NOMO-1 treated with DMSO at 0.1 percent for 48 hours (cell line): ENCODE measurements around the gene ADISSP.

ENCODE experiments used
- DNase-seq: peaks from one replicate; lab custom pipeline; 2025; ENCODE audit not compliant: unreplicated experiment; lab: John Stamatoyannopoulos, UW

ADISSP gene

DNA sequence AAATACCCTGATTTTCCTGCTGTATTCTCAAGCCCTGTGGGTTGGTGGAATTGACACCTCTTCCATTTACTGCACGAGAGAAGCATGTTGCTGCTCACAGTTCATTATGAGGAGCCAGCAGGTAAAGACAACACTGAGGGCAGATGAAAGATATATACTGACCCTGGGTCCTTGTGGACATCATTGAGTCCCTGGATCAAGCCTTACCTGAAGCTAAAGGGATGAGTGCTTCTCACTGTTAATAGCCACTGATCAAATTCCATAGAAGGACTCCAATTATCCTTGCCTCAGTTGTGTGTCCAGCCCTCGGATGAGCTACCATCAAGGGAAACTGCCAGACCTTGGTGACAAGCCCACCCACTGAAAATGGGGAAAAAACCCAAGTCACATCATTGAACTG lies 47.5 kb downstream of the ADISSP start:
- no peak for DNase-seq

DNA sequence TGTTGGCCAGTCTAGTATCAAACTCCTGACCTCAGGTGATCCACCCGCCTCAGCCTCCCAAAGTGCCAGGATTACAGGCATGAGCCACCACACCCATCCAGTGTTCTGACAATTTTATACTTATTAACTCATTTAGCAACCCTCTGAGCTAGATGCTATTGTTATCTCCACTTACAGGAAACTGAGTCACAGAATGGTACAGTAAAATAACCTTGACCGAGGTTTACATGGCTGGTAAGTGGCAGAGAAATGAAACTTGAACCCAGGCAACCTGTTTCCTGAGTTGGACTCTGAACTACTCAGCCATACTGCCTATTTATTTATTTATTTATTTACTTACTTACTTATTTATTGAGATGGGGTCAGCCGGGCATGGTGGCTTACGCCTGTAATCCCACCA lies 48.5 kb downstream of the ADISSP start:
- DNase-seq: no peak

DNA sequence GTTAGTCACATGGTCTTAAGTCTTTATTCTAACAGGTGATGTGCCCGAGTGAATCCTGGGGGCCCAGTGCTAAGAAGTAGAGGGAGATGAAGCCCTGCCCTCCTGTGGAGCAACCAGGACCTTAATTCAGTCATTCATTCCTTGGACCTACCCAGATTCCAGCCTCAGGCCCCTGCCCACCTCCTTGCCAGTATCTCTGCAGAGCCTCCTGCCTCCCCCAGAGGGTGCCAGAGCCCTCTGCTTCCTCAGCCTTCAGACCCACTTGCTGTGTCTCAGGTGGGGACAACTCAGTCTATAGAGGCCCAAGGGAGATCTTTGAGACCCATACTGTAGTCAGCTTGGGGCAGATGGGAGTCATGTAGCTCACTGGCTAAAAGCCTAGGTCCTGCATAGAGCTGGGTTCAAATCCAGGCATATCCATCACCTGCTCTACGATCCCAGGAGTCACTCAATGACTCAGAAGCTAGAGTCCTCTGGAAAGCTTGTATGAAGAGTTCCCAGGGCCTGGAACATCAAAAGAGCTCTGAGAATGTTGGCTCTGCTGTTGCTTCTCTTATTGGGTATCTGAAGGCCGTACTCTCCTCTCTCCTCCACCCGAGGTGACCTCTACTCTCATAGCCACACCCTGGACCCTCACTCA lies 51.2 kb downstream of the ADISSP start:
- no peak for DNase-seq

DNA sequence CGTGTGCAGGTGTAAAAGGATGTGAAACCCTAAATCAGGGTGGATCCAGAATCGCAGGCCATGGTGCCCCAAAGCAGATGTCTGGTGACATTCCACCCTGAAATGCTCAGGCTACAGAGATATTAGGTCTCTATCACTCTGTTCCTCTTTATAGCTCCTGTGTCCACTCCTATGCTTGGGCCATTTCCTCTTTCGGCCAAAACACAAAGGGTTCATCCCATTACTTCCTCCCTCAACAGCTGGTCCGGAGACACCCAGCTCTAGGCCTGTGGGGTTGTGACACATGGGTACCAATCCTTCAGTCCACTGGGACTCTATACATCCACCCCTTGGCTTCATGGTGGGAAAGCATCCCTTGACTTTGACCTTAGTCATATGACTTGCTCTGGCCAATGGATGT lies 53.5 kb downstream of the ADISSP start:
- peak; percentile 22 for DNase-seq

DNA sequence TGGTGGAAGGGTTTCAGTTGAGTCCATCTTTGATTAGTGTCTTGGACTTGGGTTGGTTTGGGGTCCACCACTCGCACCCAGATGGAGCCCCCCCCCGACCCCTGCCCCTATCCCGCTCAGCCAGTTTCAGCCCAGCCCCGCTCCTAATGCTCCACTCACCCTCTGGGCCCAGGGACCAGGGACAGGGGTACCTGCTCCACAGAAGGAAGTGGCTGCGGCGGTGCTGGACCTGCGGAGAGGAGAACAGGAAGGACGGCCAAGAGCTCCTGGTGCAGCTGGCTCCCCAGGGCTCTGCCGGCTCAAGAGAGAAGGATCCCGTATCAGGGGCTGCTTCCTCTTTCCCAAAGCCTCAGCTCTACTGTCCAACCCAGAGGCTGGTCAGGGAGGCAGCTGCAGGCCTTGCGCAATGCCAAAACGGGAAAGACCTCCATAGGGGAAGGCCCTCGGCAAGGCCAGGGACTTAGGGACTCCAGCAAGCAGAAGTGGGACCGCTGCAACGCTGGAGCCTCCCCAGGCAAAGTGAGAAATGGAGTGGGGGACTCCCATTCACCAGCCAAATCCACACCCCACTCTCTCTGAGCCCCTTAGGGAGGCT lies 55.2 kb downstream of the ADISSP start, which contains the start of gene SIGLEC1:
SIGLEC1 (minus strand) TSS at position 322 of the 595 bp plus-strand sequence. CDS start 5,472 bp downstream, outside the sequence.
- DNase-seq: peak; percentile 86

DNA sequence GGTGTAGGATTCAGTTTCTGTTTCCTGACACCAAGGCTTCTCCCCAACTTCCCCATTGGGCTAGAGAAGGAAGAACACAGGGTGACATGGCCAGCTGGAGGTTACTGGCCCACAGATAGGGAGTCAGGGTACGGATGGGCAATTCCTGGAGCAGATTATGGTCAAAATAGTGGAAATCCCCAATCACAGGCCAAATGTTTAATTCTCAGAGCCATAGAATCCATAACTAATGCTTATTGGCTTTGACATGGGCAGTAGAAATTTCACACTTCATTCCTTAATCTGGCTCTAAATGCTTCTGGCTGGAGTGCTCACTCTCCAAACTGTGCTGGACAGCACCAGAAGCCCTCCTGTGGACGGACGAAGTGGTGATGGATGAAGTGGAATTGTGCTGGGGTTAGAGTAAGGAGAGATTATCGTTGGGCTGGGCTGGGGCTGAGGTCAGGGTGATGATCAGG lies 56.0 kb downstream of the ADISSP start:
- DNase-seq: no peak

DNA sequence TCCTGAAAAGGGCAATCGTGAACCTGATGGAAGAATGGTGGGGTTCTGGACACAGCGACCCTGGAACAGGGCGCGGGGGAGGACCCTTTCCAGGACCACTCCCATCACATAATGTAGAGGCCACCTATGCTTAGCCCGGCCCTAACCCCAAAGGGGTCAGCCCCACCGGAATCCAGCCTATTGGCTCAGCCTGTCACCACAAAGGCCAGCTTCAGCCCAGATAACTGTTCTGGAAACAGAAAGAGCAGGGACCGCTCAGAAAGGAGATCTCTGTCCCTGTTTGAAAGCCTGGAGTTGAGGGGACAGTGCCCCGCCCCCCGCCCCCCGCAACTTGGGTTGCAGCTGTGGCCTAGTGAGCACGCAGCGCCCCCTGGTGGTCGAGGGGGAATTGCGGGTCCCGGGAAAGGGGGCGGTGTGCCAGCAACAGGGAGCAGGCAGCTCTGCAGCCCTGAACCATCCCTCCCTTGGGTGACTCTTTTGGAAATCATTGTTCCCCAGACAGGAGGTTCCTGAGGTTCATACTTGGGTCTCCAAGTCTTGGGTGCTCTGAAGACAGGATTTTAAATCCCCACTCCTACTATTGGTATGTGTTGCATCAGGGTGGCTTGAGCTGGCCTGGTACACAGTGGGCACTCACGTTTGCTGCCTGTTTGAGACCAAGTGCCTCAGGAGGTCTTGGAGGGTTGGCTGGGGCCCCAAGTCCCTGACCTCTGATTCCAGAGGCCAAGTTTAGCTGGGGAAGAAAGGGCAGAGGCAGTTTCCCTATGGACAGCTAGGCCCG lies 56.7 kb downstream of the ADISSP start:
- DNase-seq: peak; percentile 13

DNA sequence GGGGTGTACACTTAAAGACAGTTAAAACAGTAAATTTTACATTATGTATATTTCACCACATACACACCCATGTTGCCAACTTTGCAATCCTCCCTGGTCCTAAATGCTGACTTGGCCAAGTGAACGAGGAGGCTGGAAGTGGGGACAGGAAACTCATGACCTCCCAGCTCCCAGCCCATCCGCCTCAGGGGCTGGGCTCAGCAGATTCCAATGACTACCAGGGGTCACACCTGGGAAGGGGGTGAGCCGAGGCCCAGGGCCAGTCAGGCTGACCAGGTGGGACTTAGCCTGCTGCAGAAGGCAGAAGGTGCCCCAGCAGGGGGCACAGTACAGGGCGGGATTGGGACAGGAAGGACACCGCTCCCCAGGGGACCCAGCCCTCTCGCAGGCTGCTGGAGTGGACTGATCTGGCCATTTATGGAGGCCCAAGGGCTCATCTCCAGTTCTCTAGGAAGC lies 57.5 kb downstream of the ADISSP start:
- DNase-seq: no peak

DNA sequence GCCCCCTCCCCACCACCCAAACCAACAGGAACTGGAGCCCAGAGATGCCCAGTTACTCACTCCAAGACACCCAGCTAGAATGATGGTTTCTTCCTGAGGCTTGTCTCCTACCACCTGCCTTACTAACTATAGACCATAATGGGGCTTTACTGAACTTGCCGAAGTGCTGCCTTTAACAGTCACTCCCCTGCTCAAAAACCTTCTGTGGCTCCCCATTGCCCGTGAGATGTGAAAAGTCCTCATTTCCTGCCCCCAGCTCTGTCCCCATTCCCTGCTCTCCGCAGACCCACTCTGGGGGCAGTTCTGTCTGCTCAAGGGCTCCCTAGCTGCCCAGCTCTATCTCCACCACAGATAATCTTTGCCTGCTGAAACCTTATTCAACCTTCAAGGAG lies 60.0 kb downstream of the ADISSP start:
- DNase-seq: no peak

DNA sequence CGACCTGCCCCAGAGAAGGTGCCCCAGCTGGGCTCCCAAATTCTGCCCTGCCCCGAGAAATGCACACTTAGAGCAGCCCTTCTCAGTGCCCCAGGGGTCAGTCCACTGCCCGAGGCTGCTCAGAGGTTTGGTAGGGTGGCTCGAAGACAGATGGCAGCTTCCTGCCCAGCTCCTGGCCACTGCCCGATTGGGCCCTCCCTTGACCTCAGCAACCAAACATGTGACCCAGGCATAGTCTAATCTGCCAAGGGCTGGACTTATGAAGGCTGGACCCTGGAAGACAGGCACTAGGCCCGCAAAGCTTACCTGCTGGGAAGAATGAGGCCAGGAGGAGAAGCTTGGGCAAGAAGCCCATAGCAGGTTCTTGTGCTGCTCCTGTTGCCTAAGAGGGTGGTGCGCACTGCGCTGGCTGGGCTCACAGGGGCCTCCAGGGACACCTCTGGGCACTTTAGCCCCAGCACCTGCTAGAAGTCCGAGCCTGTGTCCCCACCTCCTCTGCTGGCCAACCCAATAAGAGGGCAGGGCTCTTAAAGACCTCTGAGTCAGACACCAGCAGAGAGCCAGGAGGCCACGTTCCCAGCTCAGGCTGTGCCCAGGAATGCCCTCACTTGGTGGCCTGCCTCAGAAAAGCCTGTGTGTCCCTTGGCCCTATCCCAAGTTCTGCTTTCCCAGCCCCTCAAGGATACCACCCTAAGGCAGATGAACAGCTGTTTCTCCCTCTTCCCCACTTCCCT lies 60.6 kb downstream of the ADISSP start:
- no peak for DNase-seq

DNA sequence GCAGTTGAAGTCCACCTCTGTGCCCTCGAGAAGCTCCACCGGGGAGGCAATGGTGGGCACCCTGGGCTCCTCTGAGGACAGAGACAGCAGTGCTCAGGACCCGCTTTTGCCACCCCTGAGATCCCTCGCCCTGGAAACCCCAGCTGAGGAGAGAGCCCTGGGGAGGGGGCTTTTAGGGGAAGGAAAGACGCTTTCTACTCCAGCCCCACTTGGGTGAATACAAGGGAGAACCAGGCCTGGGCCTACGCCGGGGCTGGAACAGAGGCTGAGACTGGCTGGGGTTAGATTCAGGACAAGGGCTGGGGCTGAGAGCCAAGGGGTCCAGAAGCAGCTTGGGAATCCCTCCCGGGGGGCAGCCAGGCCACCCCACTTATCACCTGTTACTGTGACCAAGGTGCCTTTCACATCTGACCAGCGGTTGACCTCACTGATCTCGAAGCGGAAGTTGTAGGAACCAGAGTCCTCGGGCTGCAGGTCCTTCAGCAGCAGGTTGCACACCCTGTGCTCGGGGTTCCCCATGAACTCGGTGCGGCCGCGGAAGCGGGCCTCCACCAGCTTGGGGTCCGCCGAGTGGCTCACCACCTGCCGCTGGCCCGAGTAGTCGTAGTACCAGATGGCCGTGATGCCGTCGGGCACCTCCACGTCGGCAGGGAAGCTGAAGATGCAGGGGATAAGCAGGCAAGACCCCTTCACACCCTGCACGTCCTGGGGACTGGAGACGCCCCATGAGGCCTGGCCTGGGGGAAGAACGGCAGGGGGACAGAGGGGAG lies 61.4 kb downstream of the ADISSP start:
- DNase-seq: no peak

DNA sequence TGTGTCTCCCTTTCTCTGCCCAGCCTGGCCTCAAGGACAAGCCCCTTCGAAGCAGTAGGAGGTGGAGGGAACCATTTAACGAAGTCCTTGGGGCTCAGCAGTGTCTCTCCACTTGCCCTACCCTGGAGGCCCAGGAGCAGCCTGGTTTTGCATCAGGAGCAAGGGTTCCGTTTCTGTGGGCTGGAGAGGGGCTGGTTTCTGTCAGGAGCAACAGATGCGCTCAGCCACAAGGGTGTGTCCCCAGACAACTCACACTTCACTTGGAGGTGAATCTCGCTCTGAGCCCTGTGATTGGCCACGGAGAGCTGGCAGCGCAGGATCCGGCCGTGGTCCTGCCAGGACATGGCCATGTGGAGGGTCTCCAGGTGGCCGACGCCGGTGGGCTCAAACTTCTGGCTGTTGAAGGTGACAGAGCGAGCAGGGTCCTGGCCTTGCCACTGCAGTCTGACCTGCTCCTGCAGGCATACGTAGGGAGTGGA lies 62.0 kb downstream of the ADISSP start:
- no peak for DNase-seq

DNA sequence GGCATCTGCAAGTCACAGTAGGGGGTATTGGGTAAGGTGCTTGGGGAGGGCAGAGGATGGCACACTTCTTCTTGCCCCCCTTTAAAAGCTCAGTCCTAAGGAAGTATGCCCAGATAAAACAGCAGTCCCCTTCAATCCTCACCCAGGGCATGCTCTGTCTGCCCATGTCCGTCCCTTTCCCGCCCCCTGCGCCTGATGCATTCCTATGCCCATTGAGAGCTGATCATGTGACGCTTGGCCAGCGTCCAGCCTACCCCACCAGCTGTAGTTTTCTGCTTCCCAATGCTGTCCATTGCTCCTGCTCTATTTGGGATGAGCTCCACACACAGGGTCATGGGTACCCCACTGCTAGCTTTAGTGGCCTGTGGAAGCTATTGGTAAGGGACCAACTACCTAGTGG lies 63.5 kb downstream of the ADISSP start:
- DNase-seq: no peak
